H1 (cell line): ENCODE results near the gene SYNGR3. TPM values are rescaled to one million over a fixed set of nuclear protein-coding genes. Genes with fewer than 3 reads are reported as not detected.
A peak's percentile ranks its signal among the peaks of the same experiment; 100 is the strongest.

Experiments used
- BACH1 ChIP-seq: IDR thresholded peaks from 2 replicates; pipeline ENCODE4 v1.6.1; 2012; ENCODE audit warnings: low read length, improper control_type of control experiment
- BRCA1 ChIP-seq: IDR thresholded peaks from 2 replicates; pipeline ENCODE4 v1.6.1; 2012; ENCODE audit warnings: low read depth, low read length, improper control_type of control experiment
- CEBPB ChIP-seq: IDR thresholded peaks from 2 replicates; pipeline ENCODE4 v1.6.1; 2012; ENCODE audit warnings: low read depth, low read length
- CHD1 ChIP-seq: IDR thresholded peaks from 2 replicates; pipeline ENCODE4 v1.6.1; 2012; ENCODE audit warnings: low read depth, low read length, improper control_type of control experiment
- CREB1 ChIP-seq: IDR thresholded peaks from 2 replicates; pipeline ENCODE4 v1.6.1; 2012; ENCODE audit warnings: inconsistent platforms
- CTCF ChIP-seq, 3 experiments: IDR thresholded peaks; 1 replicate in 2 of 3; 2 replicates in 1 of 3; pipeline versions ENCODE4 v1.5.1 to v1.6.1; 2011; ENCODE audit warnings: low read length in 3 of 3, mild to moderate bottlenecking in 3 of 3, inconsistent platforms in 2 of 3, low read depth in 1 of 3, moderate library complexity in 1 of 3; ENCODE audit not compliant: insufficient read depth in 1 of 3; ENCODE audit errors: control extremely low read depth in 1 of 3
- EP300 ChIP-seq, 2 experiments: IDR thresholded peaks; 1 replicate in 1 of 2; 2 replicates in 1 of 2; pipeline ENCODE4 v1.6.1; 2011 to 2012; ENCODE audit warnings: low read depth in 2 of 2, low read length in 2 of 2, mild to moderate bottlenecking in 2 of 2, borderline replicate concordance in 1 of 2, inconsistent platforms in 1 of 2, moderate library complexity in 1 of 2
- GABPA ChIP-seq: IDR thresholded peaks from 2 replicates; pipeline ENCODE4 v1.6.1; 2011; ENCODE audit warnings: mild to moderate bottlenecking, low read length, moderate library complexity, borderline replicate concordance; ENCODE audit not compliant: insufficient read depth
- HDAC6 ChIP-seq: IDR thresholded peaks from one replicate; pipeline ENCODE4 v1.7.1; 2012; ENCODE audit warnings: low read depth, mild to moderate bottlenecking, inconsistent platforms, low read length, moderate library complexity
- KDM4A ChIP-seq: IDR thresholded peaks from one replicate; pipeline ENCODE4 v1.7.1; 2012; ENCODE audit warnings: low read depth, mild to moderate bottlenecking, moderate library complexity, low read length, inconsistent platforms; ENCODE audit not compliant: severe bottlenecking
- KDM5A ChIP-seq: fragments of 200-600 bp; IDR thresholded peaks from 2 replicates; pipeline ENCODE4 v1.7.1; 2012; ENCODE audit warnings: mild to moderate bottlenecking, low read length, inconsistent platforms, mixed read lengths
- RAD21 ChIP-seq, 2 experiments: IDR thresholded peaks in 1 of 2; conservative IDR thresholded peaks in 1 of 2; 2 replicates each; pipeline ENCODE4 v1.6.1; 2011; ENCODE audit warnings: low read depth in 2 of 2, low read length in 2 of 2, improper control_type of control experiment in 1 of 2, inconsistent platforms in 1 of 2, mild to moderate bottlenecking in 1 of 2, moderate library complexity in 1 of 2
- SAP30 ChIP-seq: fragments of 300-600 bp; sonication (generic); IDR thresholded peaks from 2 replicates; pipeline ENCODE4 v1.7.1; 2012; ENCODE audit warnings: low read length, moderate library complexity, mild to moderate bottlenecking, inconsistent platforms; ENCODE audit not compliant: insufficient read depth, insufficient replicate concordance
- SP1 ChIP-seq: IDR thresholded peaks from 2 replicates; pipeline ENCODE4 v1.6.1; 2011; ENCODE audit warnings: low read depth, low read length
- TEAD4 ChIP-seq: IDR thresholded peaks from 2 replicates; pipeline ENCODE4 v1.6.1; 2012; ENCODE audit warnings: low read depth, low read length, inconsistent platforms, mixed read lengths
- polyA plus RNA-seq, 7 experiments: library from polyadenylated mRNA; depleted of rRNA in 3 of 7; stranded (reverse) in 5 of 7; unstranded in 2 of 7; fragments of >200 nt in 5 of 7; fragments of 200-250 nt in 2 of 7; gene quantifications; 1 replicate in 5 of 7; 2 replicates in 1 of 7; 4 replicates in 1 of 7; pipeline versions ENCODE4 v1.2.1 to v1.2.3, GENCODE V29; 2011 to 2013; ENCODE audit warnings: missing spikeins in 2 of 7, mixed read lengths in 2 of 7
- total RNA-seq: library from RNA; stranded (reverse); fragmentation: NEBNext Ultra II Directional; extraction: Animal tissue kit (Norgen Biotek cat#: 25700); gene quantifications from 2 replicates; pipeline ENCODE4 v1.2.1, GENCODE V29; 2021
- TF ChIP-seq, protein P1 (sequence below): IDR thresholded peaks from 2 replicates; pipeline ENCODE4 v1.6.1; 2012; ENCODE audit warnings: low read length, inconsistent platforms
- TF ChIP-seq, protein P2 (sequence below): IDR thresholded peaks from 2 replicates; pipeline ENCODE4 v1.6.1; 2012; ENCODE audit warnings: inconsistent platforms
- TF ChIP-seq, protein P3 (sequence below): IDR thresholded peaks from 2 replicates; pipeline ENCODE4 v1.6.1; 2011; ENCODE audit warnings: low read depth, mild to moderate bottlenecking, low read length; ENCODE audit not compliant: insufficient read depth

The SYNGR3 gene
- total and polyA plus RNA-seq, 2 of the 8 experiments (the other 6 are each of a cell fraction or from before 2014, with no cell fraction given) = 36.2 to 49.9 TPM

- TF ChIP-seq, protein P1, sequence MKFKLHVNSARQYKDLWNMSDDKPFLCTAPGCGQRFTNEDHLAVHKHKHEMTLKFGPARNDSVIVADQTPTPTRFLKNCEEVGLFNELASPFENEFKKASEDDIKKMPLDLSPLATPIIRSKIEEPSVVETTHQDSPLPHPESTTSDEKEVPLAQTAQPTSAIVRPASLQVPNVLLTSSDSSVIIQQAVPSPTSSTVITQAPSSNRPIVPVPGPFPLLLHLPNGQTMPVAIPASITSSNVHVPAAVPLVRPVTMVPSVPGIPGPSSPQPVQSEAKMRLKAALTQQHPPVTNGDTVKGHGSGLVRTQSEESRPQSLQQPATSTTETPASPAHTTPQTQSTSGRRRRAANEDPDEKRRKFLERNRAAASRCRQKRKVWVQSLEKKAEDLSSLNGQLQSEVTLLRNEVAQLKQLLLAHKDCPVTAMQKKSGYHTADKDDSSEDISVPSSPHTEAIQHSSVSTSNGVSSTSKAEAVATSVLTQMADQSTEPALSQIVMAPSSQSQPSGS = no peak
- TF ChIP-seq CTCF (IDR thresholded peaks at IDR 0.05; ENCODE audit: control extremely low read depth in 1 of 3, insufficient read depth in 1 of 3, low read depth in 1 of 3, low read length in 3 of 3) = no peak
- no peak for TF ChIP-seq EP300 (IDR thresholded peaks at IDR 0.05; ENCODE audit: borderline replicate concordance in 1 of 2, low read depth in 2 of 2, low read length in 2 of 2)
- TF ChIP-seq, protein P2, sequence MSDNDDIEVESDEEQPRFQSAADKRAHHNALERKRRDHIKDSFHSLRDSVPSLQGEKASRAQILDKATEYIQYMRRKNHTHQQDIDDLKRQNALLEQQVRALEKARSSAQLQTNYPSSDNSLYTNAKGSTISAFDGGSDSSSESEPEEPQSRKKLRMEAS = peak; percentile 75
- no peak for TF ChIP-seq BRCA1
- TF ChIP-seq SAP30 = peak; percentile 49
- TF ChIP-seq KDM4A = peak; percentile 80
- TF ChIP-seq, protein P3, sequence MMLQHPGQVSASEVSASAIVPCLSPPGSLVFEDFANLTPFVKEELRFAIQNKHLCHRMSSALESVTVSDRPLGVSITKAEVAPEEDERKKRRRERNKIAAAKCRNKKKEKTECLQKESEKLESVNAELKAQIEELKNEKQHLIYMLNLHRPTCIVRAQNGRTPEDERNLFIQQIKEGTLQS = no peak
- 0 out of 2 replicates have a peak, but pooled peaks have one; percentile 16 for TF ChIP-seq BACH1
- no peak for TF ChIP-seq SP1
- TF ChIP-seq CREB1 = peak; percentile 77
- TF ChIP-seq KDM5A = no peak
- TF ChIP-seq CEBPB = no peak
- peak; percentile 89; the same call in 1 of the 2 replicates for TF ChIP-seq GABPA
- no peak for TF ChIP-seq CHD1
- TF ChIP-seq RAD21 (IDR thresholded peaks at IDR 0.05 in 1 of 2, conservative IDR thresholded peaks at IDR 0.05 in 1 of 2; ENCODE audit: low read depth in 2 of 2, low read length in 2 of 2) = no peak
- TF ChIP-seq TEAD4 = no peak
- no peak for TF ChIP-seq HDAC6
These were observed 20.2 kb downstream of the SYNGR3 start, which contains the start of gene ZNF598 (continued) for GRCh38 chr16:2009791-2010510.
